HepG2 (cell line): ENCODE measurements around the gene NYAP1. TPM values are rescaled to one million over a fixed set of nuclear protein-coding genes. Genes with fewer than 3 reads are reported as not detected.

ENCODE experiments used
- ARID5B ChIP-seq: IDR thresholded peaks from 2 replicates; pipeline ENCODE4 v1.4.0; 2020; ENCODE audit warnings: mild to moderate bottlenecking, missing genetic modification reagents
- ATF4 ChIP-seq, 2 experiments: fragments of 450-650 bp in 1 of 2; sonication (generic) in 1 of 2; formaldehyde crosslinking; IDR thresholded peaks; 2 replicates each; pipeline versions ENCODE4 v1.5.0 to v1.8.0; 2020 to 2022; ENCODE audit warnings: mild to moderate bottlenecking in 1 of 2, missing genetic modification reagents in 1 of 2
- ATF7 ChIP-seq, 2 experiments: fragments of 450-650 bp in 1 of 2; sonication (generic) in 1 of 2; formaldehyde crosslinking in 1 of 2; IDR thresholded peaks; 2 replicates each; pipeline versions ENCODE4 v1.4.0 to v1.6.1; 2016 to 2020; ENCODE audit warnings: antibody characterized with exemption in 1 of 2, mild to moderate bottlenecking in 1 of 2, missing genetic modification reagents in 1 of 2
- CC2D1A ChIP-seq: sonication (generic); formaldehyde crosslinking; IDR thresholded peaks from 2 replicates; pipeline ENCODE4 v1.8.1; 2023; ENCODE audit warnings: mild to moderate bottlenecking, missing genetic modification reagents
- CEBPG ChIP-seq: IDR thresholded peaks from 2 replicates; pipeline ENCODE4 v1.6.1; 2016
- GATAD2A ChIP-seq: IDR thresholded peaks from 2 replicates; pipeline ENCODE4 v1.6.1; 2016
- SOX5 ChIP-seq: IDR thresholded peaks from 2 replicates; pipeline ENCODE4 v1.6.1; 2016; ENCODE audit warnings: borderline replicate concordance
- ZMYM3 ChIP-seq: sonication (generic); formaldehyde crosslinking; IDR thresholded peaks from 2 replicates; pipeline ENCODE4 v1.5.1; 2020; ENCODE audit warnings: mild to moderate bottlenecking, missing genetic modification reagents
- ZNF121 ChIP-seq: sonication (generic); formaldehyde crosslinking; IDR thresholded peaks from 2 replicates; pipeline ENCODE4 v1.5.0; 2020; ENCODE audit warnings: mild to moderate bottlenecking, missing genetic modification reagents
- ZNF180 ChIP-seq: sonication (generic); formaldehyde crosslinking; IDR thresholded peaks from 2 replicates; pipeline ENCODE4 v1.4.0; 2020; ENCODE audit warnings: low read depth, missing genetic modification reagents, borderline replicate concordance
- ZNF605 ChIP-seq: sonication (generic); formaldehyde crosslinking; IDR thresholded peaks from 2 replicates; pipeline ENCODE4 v1.8.0; 2022; ENCODE audit warnings: mild to moderate bottlenecking, missing genetic modification reagents
- polyA plus RNA-seq, 8 experiments: library from polyadenylated mRNA; depleted of rRNA in 3 of 8; stranded (reverse) in 7 of 8; unstranded in 1 of 8; fragments of >200 nt; fragmentation: Illumina TruSeq in 4 of 8; extraction: Trizol in 4 of 8; gene quantifications; 2 replicates each; pipeline versions ENCODE4 v1.2.1 to v1.2.3, GENCODE V29; 2011 to 2016; ENCODE audit warnings: low read depth in 4 of 8, missing spikeins in 1 of 8, mixed read lengths in 1 of 8; ENCODE audit not compliant: insufficient read depth in 1 of 8
- total RNA-seq, 5 experiments: library from RNA; depleted of rRNA; stranded (reverse); fragments of >200 nt; fragmentation: Illumina TruSeq; extraction: Trizol; gene quantifications; 2 replicates each; pipeline ENCODE4 v1.2.3, GENCODE V29; 2016; ENCODE audit warnings: low read depth in 1 of 5
- TF ChIP-seq, protein P1 (sequence below): sonication (generic); formaldehyde crosslinking; IDR thresholded peaks from 2 replicates; pipeline ENCODE4 v1.4.0; 2020; ENCODE audit warnings: mild to moderate bottlenecking, missing genetic modification reagents
- TF ChIP-seq, protein P2 (sequence below): sonication (generic); formaldehyde crosslinking; IDR thresholded peaks from 2 replicates; pipeline ENCODE4 v1.5.0; 2020; ENCODE audit warnings: mild to moderate bottlenecking, missing genetic modification reagents
- TF ChIP-seq, protein P3 (sequence below): sonication (generic); formaldehyde crosslinking; IDR thresholded peaks from 2 replicates; pipeline ENCODE4 v1.4.0; 2020; ENCODE audit warnings: missing genetic modification reagents

The NYAP1 gene
- total and polyA plus RNA-seq, 2 of the 13 experiments (the other 11 are each of a cell fraction or from before 2014, with no cell fraction given): 0.15 to 0.46 TPM

DNA sequence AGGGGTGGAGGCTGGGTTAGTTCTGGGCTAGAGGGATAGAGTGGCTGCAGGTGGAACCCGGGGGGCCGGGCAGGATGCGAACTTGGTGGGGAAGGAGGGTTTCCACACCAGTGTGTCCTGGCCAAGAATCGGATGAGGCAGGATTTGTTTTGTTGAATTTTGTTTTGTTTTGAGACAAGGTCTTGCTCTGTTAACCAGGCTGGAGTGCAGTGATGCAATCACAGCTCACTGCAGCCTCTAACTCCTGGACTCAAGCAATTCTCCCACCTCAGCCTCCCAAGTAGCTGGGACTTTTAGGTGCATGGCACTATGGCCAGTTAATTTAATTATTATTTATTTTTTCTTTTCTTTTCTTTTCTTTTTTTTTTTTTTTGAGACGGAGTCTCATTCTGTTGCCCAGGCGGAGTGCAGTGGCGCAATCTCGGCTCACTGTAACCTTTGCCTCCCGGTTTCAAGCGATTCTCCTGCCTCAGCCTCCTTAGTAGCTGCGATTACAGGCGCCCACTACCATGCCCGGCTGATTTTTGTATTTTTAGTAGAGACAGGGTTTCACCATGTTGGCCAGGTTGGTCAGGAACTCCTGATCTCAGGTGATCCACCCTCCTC is 34.4 kb upstream of the NYAP1 start (continued):
- TF ChIP-seq, protein P1, sequence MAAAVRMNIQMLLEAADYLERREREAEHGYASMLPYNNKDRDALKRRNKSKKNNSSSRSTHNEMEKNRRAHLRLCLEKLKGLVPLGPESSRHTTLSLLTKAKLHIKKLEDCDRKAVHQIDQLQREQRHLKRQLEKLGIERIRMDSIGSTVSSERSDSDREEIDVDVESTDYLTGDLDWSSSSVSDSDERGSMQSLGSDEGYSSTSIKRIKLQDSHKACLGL (CRISPR knock-in tag): no peak
- TF ChIP-seq ZNF180 (CRISPR knock-in tag): no peak
- 0 out of 2 replicates have a peak, but pooled peaks have one; percentile 36 for TF ChIP-seq ZNF605 (CRISPR knock-in tag)
- 0 out of 2 replicates have a peak, but pooled peaks have one; percentile 19 for TF ChIP-seq ARID5B (CRISPR knock-in tag)
- TF ChIP-seq, protein P2, sequence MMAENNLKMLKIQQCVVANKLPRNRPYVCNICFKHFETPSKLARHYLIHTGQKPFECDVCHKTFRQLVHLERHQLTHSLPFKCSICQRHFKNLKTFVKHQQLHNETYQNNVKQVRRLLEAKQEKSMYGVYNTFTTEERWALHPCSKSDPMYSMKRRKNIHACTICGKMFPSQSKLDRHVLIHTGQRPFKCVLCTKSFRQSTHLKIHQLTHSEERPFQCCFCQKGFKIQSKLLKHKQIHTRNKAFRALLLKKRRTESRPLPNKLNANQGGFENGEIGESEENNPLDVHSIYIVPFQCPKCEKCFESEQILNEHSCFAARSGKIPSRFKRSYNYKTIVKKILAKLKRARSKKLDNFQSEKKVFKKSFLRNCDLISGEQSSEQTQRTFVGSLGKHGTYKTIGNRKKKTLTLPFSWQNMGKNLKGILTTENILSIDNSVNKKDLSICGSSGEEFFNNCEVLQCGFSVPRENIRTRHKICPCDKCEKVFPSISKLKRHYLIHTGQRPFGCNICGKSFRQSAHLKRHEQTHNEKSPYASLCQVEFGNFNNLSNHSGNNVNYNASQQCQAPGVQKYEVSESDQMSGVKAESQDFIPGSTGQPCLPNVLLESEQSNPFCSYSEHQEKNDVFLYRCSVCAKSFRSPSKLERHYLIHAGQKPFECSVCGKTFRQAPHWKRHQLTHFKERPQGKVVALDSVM: peak; percentile 99
- TF ChIP-seq ZNF121 (CRISPR knock-in tag): 0 out of 2 replicates have a peak, but pooled peaks have one; percentile 14
- TF ChIP-seq CEBPG (CRISPR knock-in tag): peak; percentile 95
- TF ChIP-seq ATF7 (IDR thresholded peaks at IDR 0.05): peak; percentile 70
- no peak for TF ChIP-seq ATF7 (CRISPR knock-in tag; IDR thresholded peaks at IDR 0.05)
- 0 out of 2 replicates have a peak, but pooled peaks have one; percentile 36 for TF ChIP-seq SOX5 (CRISPR knock-in tag)
- TF ChIP-seq, protein P3, sequence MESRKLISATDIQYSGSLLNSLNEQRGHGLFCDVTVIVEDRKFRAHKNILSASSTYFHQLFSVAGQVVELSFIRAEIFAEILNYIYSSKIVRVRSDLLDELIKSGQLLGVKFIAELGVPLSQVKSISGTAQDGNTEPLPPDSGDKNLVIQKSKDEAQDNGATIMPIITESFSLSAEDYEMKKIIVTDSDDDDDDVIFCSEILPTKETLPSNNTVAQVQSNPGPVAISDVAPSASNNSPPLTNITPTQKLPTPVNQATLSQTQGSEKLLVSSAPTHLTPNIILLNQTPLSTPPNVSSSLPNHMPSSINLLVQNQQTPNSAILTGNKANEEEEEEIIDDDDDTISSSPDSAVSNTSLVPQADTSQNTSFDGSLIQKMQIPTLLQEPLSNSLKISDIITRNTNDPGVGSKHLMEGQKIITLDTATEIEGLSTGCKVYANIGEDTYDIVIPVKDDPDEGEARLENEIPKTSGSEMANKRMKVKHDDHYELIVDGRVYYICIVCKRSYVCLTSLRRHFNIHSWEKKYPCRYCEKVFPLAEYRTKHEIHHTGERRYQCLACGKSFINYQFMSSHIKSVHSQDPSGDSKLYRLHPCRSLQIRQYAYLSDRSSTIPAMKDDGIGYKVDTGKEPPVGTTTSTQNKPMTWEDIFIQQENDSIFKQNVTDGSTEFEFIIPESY: 0 out of 2 replicates have a peak, but pooled peaks have one; percentile 5
- 0 out of 2 replicates have a peak, but pooled peaks have one; percentile 37 for TF ChIP-seq CC2D1A (CRISPR knock-in tag)
- peak; percentile 70; the same call in 1 of the 2 replicates for TF ChIP-seq ZMYM3 (CRISPR knock-in tag)
- peak in 1 of 2 experiments; percentile 92; a peak in 2 of 4 replicates for TF ChIP-seq ATF4 (CRISPR knock-in tag; IDR thresholded peaks at IDR 0.05)
- TF ChIP-seq GATAD2A (CRISPR knock-in tag): peak; percentile 68
- TF ChIP-seq, all 625 proteins: peak for 21
